Hair follicular keratinocyte (primary cell): ENCODE measurements around the gene OAS1. TPM values are rescaled to one million over a fixed set of nuclear protein-coding genes. Genes with fewer than 3 reads are reported as not detected.

Experiments
- total RNA-seq: library from RNA; depleted of rRNA; stranded (reverse); fragments of >200 nt; gene quantifications from 2 replicates; pipeline ENCODE4 v1.2.3, GENCODE V29; 2015

OAS1 gene
- 0.91 and 6.0 TPM in 2 replicates for total RNA-seq

DNA sequence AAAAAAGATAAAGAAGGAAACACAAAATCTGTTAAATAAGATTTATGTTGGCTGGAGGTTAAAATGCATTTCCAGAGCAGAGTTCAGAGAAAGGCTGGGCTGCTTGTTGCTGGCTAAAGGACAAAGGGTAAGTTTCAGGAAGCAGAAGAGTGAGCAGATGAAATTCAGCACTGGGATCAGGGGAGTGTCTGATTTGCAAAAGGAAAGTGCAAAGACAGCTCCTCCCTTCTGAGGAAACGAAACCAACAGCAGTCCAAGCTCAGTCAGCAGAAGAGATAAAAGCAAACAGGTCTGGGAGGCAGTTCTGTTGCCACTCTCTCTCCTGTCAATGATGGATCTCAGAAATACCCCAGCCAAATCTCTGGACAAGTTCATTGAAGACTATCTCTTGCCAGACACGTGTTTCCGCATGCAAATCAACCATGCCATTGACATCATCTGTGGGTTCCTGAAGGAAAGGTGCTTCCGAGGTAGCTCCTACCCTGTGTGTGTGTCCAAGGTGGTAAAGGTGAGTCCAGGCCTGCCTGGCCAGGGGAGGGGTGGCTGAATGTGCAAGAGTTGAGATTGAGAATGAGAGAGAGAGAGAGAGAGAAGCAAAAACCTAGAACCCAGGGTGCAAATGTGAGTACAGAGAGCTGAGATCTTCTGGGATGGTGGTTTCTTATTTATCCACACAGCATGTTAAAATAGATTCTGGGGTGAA is at the start of gene OAS1:
OAS1 (plus strand) TSS at position 251 of the 703 bp plus-strand sequence; CDS start at position 329, 78 bp downstream.

DNA sequence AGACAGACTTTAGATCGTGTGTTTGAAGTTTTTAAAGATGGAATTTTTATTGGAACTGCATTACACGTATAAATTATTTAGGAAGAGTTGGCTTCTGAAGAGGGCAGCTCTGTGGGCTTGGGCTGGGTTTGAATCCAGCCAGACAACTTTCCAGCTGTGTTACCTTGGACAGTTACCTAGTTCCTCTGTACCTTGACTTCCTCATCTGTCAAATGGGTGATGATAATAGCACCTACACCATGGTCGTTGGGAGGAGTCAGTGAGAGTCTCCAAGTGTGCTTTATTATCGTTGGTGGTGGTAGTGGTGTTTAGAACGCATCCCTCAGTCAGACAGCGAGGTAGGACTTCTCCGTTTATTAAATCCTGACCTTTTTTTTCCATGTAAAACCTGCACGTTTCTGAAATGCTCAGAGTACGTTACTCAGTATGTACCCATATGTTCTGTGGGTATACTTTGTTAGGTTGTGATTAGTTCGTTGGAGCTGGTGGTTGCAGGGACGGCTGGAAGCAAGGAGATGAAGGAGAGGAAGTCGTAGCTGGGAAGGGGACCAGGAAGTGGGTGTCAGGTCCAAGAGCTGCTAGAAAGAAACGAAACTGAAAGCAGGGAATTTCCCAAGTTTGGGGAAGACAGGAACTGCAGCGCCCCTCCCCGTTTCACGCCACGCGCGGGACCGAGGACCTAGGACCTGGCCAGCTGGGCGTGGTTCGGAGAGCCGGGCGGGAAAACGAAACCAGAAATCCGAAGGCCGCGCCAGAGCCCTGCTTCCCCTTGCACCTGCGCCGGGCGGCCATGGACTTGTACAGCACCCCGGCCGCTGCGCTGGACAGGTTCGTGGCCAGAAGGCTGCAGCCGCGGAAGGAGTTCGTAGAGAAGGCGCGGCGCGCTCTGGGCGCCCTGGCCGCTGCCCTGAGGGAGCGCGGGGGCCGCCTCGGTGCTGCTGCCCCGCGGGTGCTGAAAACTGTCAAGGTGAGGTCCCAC is 31.3 kb downstream of the OAS1 start, which contains the start of gene OAS3:
OAS3 (plus strand) TSS at position 734 of the 979 bp plus-strand sequence; CDS start at position 791, 57 bp downstream.

Other genes starting within 250 kb of the OAS1 start
- not detected in 2 replicates for gene RPH3A, start 115.2 kb upstream of the OAS1 start, total RNA-seq
- gene OAS3, start 31.5 kb downstream of the OAS1 start, total RNA-seq, result 18.8 and 20.4 TPM in 2 replicates
- 2.7 and 3.5 TPM in 2 replicates for gene OAS2, start 71.6 kb downstream of the OAS1 start, total RNA-seq
- not detected in 2 replicates for gene DTX1, start 149.8 kb downstream of the OAS1 start, total RNA-seq
- gene RASAL1, start 228.8 kb downstream of the OAS1 start, total RNA-seq, result 0.04 and 0.08 TPM in 2 replicates
- gene CFAP73, start 242.8 kb downstream of the OAS1 start, total RNA-seq, result not detected in 2 replicates